Thymus (tissue), 11 donors: ENCODE results near the gene PPDPF. TPM values are rescaled to one million over a fixed set of nuclear protein-coding genes. Genes with fewer than 3 reads are reported as not detected.

ENCODE experiments used
- DNase-seq, 9 donors: peaks; one replicate each; pipeline ENCODE4 v3.0.0-alpha.2; 2013; ENCODE audit warnings: low spot score in 9 of 9, low read depth in 6 of 9, missing footprints in 1 of 9
- H3K27ac ChIP-seq, 2 donors: one replicate each; pipeline ENCODE4 v1.5.1; 2013; ENCODE audit warnings: control low read depth in 1 of 2, low read depth in 1 of 2, low read length in 1 of 2, mild to moderate bottlenecking in 1 of 2, moderate library complexity in 1 of 2
- H3K27me3 ChIP-seq, 2 donors: one replicate each; pipeline ENCODE4 v1.5.1; 2013; ENCODE audit warnings: low read length in 1 of 2; ENCODE audit not compliant: control insufficient read depth in 2 of 2, insufficient read depth in 1 of 2
- H3K36me3 ChIP-seq, 2 donors: one replicate each; pipeline ENCODE4 v1.5.1; 2013; ENCODE audit warnings: low read length in 1 of 2, mild to moderate bottlenecking in 1 of 2, moderate library complexity in 1 of 2; ENCODE audit not compliant: control insufficient read depth in 2 of 2, insufficient read depth in 2 of 2
- H3K4me1 ChIP-seq, 2 donors: one replicate each; pipeline ENCODE4 v1.5.1; 2013; ENCODE audit warnings: low read length in 2 of 2; ENCODE audit not compliant: control insufficient read depth in 2 of 2, insufficient read depth in 2 of 2
- H3K4me3 ChIP-seq, 2 donors: one replicate each; pipeline ENCODE4 v1.5.1; 2013; ENCODE audit warnings: low read length in 2 of 2, control low read depth in 1 of 2, mild to moderate bottlenecking in 1 of 2
- H3K9me3 ChIP-seq, 2 donors: one replicate each; pipeline ENCODE4 v1.5.1; 2013; ENCODE audit warnings: low read length in 1 of 2, mild to moderate bottlenecking in 1 of 2; ENCODE audit not compliant: control insufficient read depth in 2 of 2, insufficient read depth in 1 of 2
- WGBS: extraction: QIAGEN DNeasy Blood & Tissue Kit; methylation state at CpG from one replicate; pipeline ENCODE4 v1.1.7; 2013; 5-methylcytosine and 5-hydroxymethylcytosine counted together
- polyA plus RNA-seq: library from polyadenylated mRNA; stranded (reverse); fragments of 200-250 nt; gene quantifications from one replicate; pipeline ENCODE4 v1.2.3, GENCODE V29; 2013
- total RNA-seq: library from RNA; stranded (reverse); fragments of 120-200 nt; gene quantifications from one replicate; pipeline ENCODE4 v1.2.4, GENCODE V29; 2013
- donor health status: healthy.

PPDPF gene
- total and polyA plus RNA-seq, 2 donors, result 18.0 to 229 TPM

DNA sequence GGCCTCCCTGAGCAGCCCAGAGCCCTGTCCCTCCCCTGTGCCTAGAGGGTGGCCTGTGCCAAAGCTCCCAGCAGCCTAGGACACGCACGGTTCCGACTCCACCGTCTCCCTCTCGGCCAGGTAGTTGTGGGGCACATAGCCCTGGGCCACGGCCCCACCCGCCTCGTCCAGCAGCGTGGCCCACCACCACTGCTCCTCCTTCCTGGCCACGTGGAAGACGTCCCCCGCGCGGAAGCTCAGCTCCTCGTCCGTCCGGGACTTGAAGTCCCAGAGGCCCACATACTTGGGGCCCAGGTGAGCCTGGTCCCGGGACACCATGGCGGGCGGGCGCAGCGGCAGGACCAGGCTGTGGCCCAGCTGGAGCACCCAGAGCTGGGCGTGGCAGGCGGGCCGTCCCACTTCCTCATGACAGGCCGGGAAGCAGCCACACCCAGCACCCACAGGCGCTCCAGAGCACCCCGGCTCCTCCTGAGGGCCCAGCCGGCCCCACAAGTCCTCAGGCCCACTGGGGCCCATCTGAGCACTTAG lies 16.5 kb downstream of the PPDPF start, which contains the start of gene PTK6:
Gene PTK6 (minus strand): TSS at position 380 of the 528 bp plus-strand sequence. CDS start 62 bp downstream, at position 318.
- peaks cover 0 to 25% of the 10 kb centered on the region in 2 donors for H3K27me3 ChIP-seq
- DNase-seq, result no peak
- WGBS, result 89% methylated on average over 29 of the region's 29 CpGs
- H3K9me3 ChIP-seq, result no peaks in the 10 kb centered on the region
- peaks cover 2 to 25% of the 10 kb centered on the region in 2 donors for H3K4me1 ChIP-seq
- H3K4me3 ChIP-seq, result peak within 1 kb of the TSS; percentile 63 to 67
- H3K36me3 ChIP-seq, result no peaks in the 10 kb centered on the region
- peak within 1 kb of the TSS; percentile 82 to 84 for H3K27ac ChIP-seq

GRCh38 chr20:63537525-63538203 lies 17.1 kb downstream of the PPDPF start:
- peaks cover 2 to 25% of the 10 kb centered on the region in 2 donors for H3K4me1 ChIP-seq
- peaks cover 0 to 23% of the 10 kb centered on the region in 2 donors for H3K27me3 ChIP-seq
- 9% methylated on average over 34 of the region's 34 CpGs for WGBS
- H3K9me3 ChIP-seq, result no peaks in the 10 kb centered on the region
- DNase-seq, result peak; percentile 76 to 96 (median 90)
- H3K4me3 ChIP-seq, result peak overlapping the region; percentile 63 to 67
- no peaks in the 10 kb centered on the region for H3K36me3 ChIP-seq
- H3K27ac ChIP-seq, result peak overlapping the region; percentile 82 to 84

GRCh38 chr20:63538204-63539091 lies 17.9 kb downstream of the PPDPF start:
- WGBS, result 57% methylated on average over 27 of the region's 27 CpGs
- Histone ChIP-seq H3K27me3 (peaks cover 0 to 22% of the 10 kb centered on the region in 2 donors), H3K4me3 (peak overlapping the region; percentile 63 to 67), H3K9me3 (no peaks in the 10 kb centered on the region), H3K4me1 (peaks cover 2 to 25% of the 10 kb centered on the region in 2 donors), H3K36me3 (no peaks in the 10 kb centered on the region), H3K27ac (peak overlapping the region; percentile 82 to 84)
- DNase-seq, result peak in 1 of 9 donors; percentile 28

DNA sequence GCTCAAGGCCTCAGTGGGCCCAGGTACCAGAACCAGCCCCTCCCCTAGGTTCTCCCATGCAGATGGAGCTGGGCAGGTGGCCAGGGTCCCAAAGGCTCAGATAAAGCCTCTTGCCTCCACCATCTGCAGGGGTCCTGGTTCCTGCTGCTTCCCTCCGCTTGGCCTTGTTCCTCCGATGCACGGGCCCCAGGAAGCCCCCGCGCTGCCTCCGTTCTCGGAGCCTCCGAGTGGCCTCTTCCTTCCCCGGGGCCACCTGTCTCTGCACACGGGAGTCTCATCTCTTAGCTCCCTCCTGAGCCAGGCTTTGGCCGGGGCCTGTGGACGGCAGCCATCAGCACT lies 18.5 kb downstream of the PPDPF start:
- Histone ChIP-seq H3K27me3 (peaks cover 0 to 22% of the 10 kb centered on the region in 2 donors), H3K4me1 (peaks cover 2 to 25% of the 10 kb centered on the region in 2 donors), H3K36me3 (no peaks in the 10 kb centered on the region), H3K4me3 (no peak overlapping the region), H3K27ac (no peak overlapping the region), H3K9me3 (no peaks in the 10 kb centered on the region)
- WGBS, result 72% methylated on average over 12 of the region's 12 CpGs
- DNase-seq, result no peak

- Histone ChIP-seq H3K4me1 (peaks cover 2 to 25% of the 10 kb centered on the region in 2 donors), H3K4me3 (no peak overlapping the region), H3K27ac (no peak overlapping the region), H3K9me3 (no peaks in the 10 kb centered on the region), H3K36me3 (no peaks in the 10 kb centered on the region), H3K27me3 (peaks cover 0 to 23% of the 10 kb centered on the region in 2 donors)
- no peak for DNase-seq
- WGBS, result 94% methylated on average over 29 of the region's 29 CpGs
Measured at GRCh38 chr20:63539441-63540370, 19.1 kb downstream of the PPDPF start.

- no peaks in the 10 kb centered on the region for H3K36me3 ChIP-seq
- no peak overlapping the region for H3K4me3 ChIP-seq
- DNase-seq, result no peak
- H3K27ac ChIP-seq, result no peak overlapping the region
- peaks cover 0 to 25% of the 10 kb centered on the region in 2 donors for H3K27me3 ChIP-seq
- WGBS, result 92% methylated on average over 49 of the region's 49 CpGs
- H3K4me1 ChIP-seq, result peaks cover 2 to 29% of the 10 kb centered on the region in 2 donors
- no peaks in the 10 kb centered on the region for H3K9me3 ChIP-seq
Measured at GRCh38 chr20:63540417-63541186, 20.0 kb downstream of the PPDPF start.

GRCh38 chr20:63541371-63541770 lies 20.8 kb downstream of the PPDPF start:
- no peak for DNase-seq
- no peak overlapping the region for H3K4me3 ChIP-seq
- WGBS, result 97% methylated on average over 28 of the region's 28 CpGs
- H3K4me1 ChIP-seq, result peaks cover 5 to 36% of the 10 kb centered on the region in 2 donors
- no peaks in the 10 kb centered on the region for H3K36me3 ChIP-seq
- H3K9me3 ChIP-seq, result peaks cover 0 to 5% of the 10 kb centered on the region in 2 donors
- no peak overlapping the region for H3K27ac ChIP-seq
- H3K27me3 ChIP-seq, result peaks cover 0 to 33% of the 10 kb centered on the region in 2 donors

- H3K4me3 ChIP-seq, result no peak overlapping the region
- no peak for DNase-seq
- peaks cover under 1 to 40% of the 10 kb centered on the region in 2 donors for H3K27me3 ChIP-seq
- H3K4me1 ChIP-seq, result peaks cover 5 to 35% of the 10 kb centered on the region in 2 donors
- 95% methylated on average over 36 of the region's 36 CpGs for WGBS
- peaks cover 0 to 6% of the 10 kb centered on the region in 2 donors for H3K9me3 ChIP-seq
- H3K27ac ChIP-seq, result no peak overlapping the region
- no peaks in the 10 kb centered on the region for H3K36me3 ChIP-seq
Measured at GRCh38 chr20:63542031-63542559, 21.5 kb downstream of the PPDPF start.
